Lung (tissue), 12 donors: ENCODE measurements around the gene LSMEM2. TPM values are rescaled to one million over a fixed set of nuclear protein-coding genes. Genes with fewer than 3 reads are reported as not detected.

ENCODE experiments used
- ATAC-seq: fragments of 200-7000 bp; cut with Tn5 transposase; one replicate; pipeline ENCODE4 v1.9.1; 2020; ENCODE audit warnings: moderate number of reproducible peaks; ENCODE audit not compliant: insufficient read depth, low FRiP score
- DNase-seq, 3 donors: peaks; one replicate each; pipeline ENCODE4 v3.0.0-alpha.2; 2013 to 2017
- H3K27ac ChIP-seq, 2 donors: one replicate each; pipeline ENCODE4 v1.5.1; 2013; ENCODE audit warnings: mild to moderate bottlenecking in 2 of 2, moderate library complexity in 2 of 2, control low read depth in 1 of 2, inconsistent platforms in 1 of 2, low read depth in 1 of 2, low read length in 1 of 2
- H3K27me3 ChIP-seq, 3 donors: one replicate each; pipeline ENCODE4 v1.5.1; 2013; ENCODE audit warnings: low read length in 2 of 3; ENCODE audit not compliant: control insufficient read depth in 3 of 3, insufficient read depth in 3 of 3
- H3K36me3 ChIP-seq, 4 donors: one replicate each; pipeline ENCODE4 v1.5.1; 2013; ENCODE audit warnings: low read length in 4 of 4, mild to moderate bottlenecking in 1 of 4, moderate library complexity in 1 of 4; ENCODE audit not compliant: control insufficient read depth in 4 of 4, insufficient read depth in 4 of 4
- H3K4me1 ChIP-seq, 5 donors: one replicate each; pipeline ENCODE4 v1.5.1; 2013; ENCODE audit warnings: low read length in 5 of 5, mild to moderate bottlenecking in 2 of 5, moderate library complexity in 1 of 5; ENCODE audit not compliant: control insufficient read depth in 5 of 5, insufficient read depth in 5 of 5
- H3K4me3 ChIP-seq: one replicate; pipeline ENCODE4 v1.5.1; 2013; ENCODE audit warnings: mild to moderate bottlenecking, control low read depth, moderate library complexity
- H3K9ac ChIP-seq, 2 donors: one replicate each; pipeline ENCODE4 v1.5.1; 2013; ENCODE audit warnings: low read length in 2 of 2, control low read depth in 1 of 2; ENCODE audit not compliant: insufficient read depth in 1 of 2
- H3K9me3 ChIP-seq, 4 donors: one replicate each; pipeline ENCODE4 v1.5.1; 2013; ENCODE audit warnings: low read length in 3 of 4, mild to moderate bottlenecking in 1 of 4, moderate library complexity in 1 of 4; ENCODE audit not compliant: control insufficient read depth in 4 of 4, insufficient read depth in 3 of 4
- CTCF ChIP-seq: IDR thresholded peaks from 2 replicates; pipeline ENCODE4 v1.5.1; 2012; ENCODE audit warnings: mild to moderate bottlenecking; ENCODE audit errors: control extremely low read depth, extremely low read depth
- WGBS, 2 donors: extraction: QIAGEN DNeasy Blood & Tissue Kit; methylation state at CpG; one replicate each; pipeline ENCODE4 v1.1.7; 2013; 5-methylcytosine and 5-hydroxymethylcytosine counted together
- polyA plus RNA-seq, 2 donors: library from polyadenylated mRNA; stranded (reverse); fragments of 200-250 nt; gene quantifications; one replicate each; pipeline ENCODE4 v1.2.1, GENCODE V29; 2013
- total RNA-seq, 2 donors: library from RNA; depleted of rRNA in 1 of 2; stranded (reverse); fragments of >200 nt in 1 of 2; gene quantifications; one replicate each; pipeline ENCODE4 v1.2.1, GENCODE V29; 2014 to 2021
- donor health status: control.
- donor health status: control.
- donor health status: Bipolar disorder and iron deficiency.
- donor health status: healthy.
- donor health status: DM: yes; HTN: yes; CAD: no.

Gene LSMEM2
- total and polyA plus RNA-seq, 4 donors: 0.10 to 0.49 (median 0.12) TPM; not detected in 1

GRCh38 chr3:50289130-50289529 lies 10.2 kb downstream of the LSMEM2 start:
- Histone ChIP-seq H3K9ac (no peak overlapping the region), H3K4me3 (no peak overlapping the region), H3K27ac (no peak overlapping the region), H3K36me3 (peaks cover 3 to 43% (median 12%) of the 10 kb centered on the region in 4 donors), H3K9me3 (no peaks in the 10 kb centered on the region), H3K27me3 (no peaks in the 10 kb centered on the region), H3K4me1 (peaks cover 0 to 14% (median 3%) of the 10 kb centered on the region in 5 donors)
- WGBS, 2 donors: 92 to 97% methylated on average over 6 of the region's 6 CpGs
- ATAC-seq (no peak), DNase-seq (no peak)
- no peak for TF ChIP-seq CTCF

- 89 to 94% methylated on average over 16 of the region's 16 CpGs for WGBS, 2 donors
- H3K4me1 ChIP-seq: peaks cover 0 to 14% (median 3%) of the 10 kb centered on the region in 5 donors
- H3K9me3 ChIP-seq: no peaks in the 10 kb centered on the region
- peaks cover 3 to 43% (median 12%) of the 10 kb centered on the region in 4 donors for H3K36me3 ChIP-seq
- H3K27ac ChIP-seq: no peak overlapping the region
- TF ChIP-seq CTCF: no peak
- H3K27me3 ChIP-seq: no peaks in the 10 kb centered on the region
- no peak overlapping the region for H3K9ac ChIP-seq
- DNase-seq: no peak
- no peak overlapping the region for H3K4me3 ChIP-seq
- no peak for ATAC-seq
These were observed 11.3 kb downstream of the LSMEM2 start for GRCh38 chr3:50290161-50290641.

- peak; percentile 98 for DNase-seq
- Histone ChIP-seq H3K9ac (peak within 1 kb of the TSS; percentile 20 to 61), H3K4me3 (peak within 1 kb of the TSS; percentile 81), H3K27ac (peak within 1 kb of the TSS; percentile 83 to 94), H3K4me1 (peaks cover 0 to 14% (median 0%) of the 10 kb centered on the region in 5 donors), H3K9me3 (no peaks in the 10 kb centered on the region), H3K36me3 (peaks cover 3 to 35% (median 8%) of the 10 kb centered on the region in 4 donors), H3K27me3 (no peaks in the 10 kb centered on the region)
- peak; percentile 2 for TF ChIP-seq CTCF
- 2% methylated on average over 49 to 67 of the region's 67 CpGs for WGBS, 2 donors
- peak; percentile 98 for ATAC-seq
These were observed 13.5 kb downstream of the LSMEM2 start, which contains the start of gene IFRD2 for GRCh38 chr3:50292159-50293078. IFRD2 (minus strand) TSS chr3:50292429; CDS start chr3:50292274, 155 bp downstream.
